Loucy (cell line): ENCODE data around the gene DDIT4.
"Not testable (repeated sequence)": the region's sequence is repeated elsewhere in the genome, so short reads cannot be mapped to it uniquely, and the experiment has no call there.

Experiments used
- H2AFZ ChIP-seq: fragments of 200-600 bp; sonication (generic); 2 replicates; pipeline ENCODE4 v1.6.0; 2016; ENCODE audit warnings: antibody characterized with exemption, mild to moderate bottlenecking, low read length, moderate library complexity
- H3F3A ChIP-seq: fragments of 200-600 bp; 2 replicates; pipeline ENCODE4 v1.6.0; 2016; ENCODE audit warnings: antibody characterized with exemption, low read depth, mild to moderate bottlenecking
- H3K27me3 ChIP-seq: fragments of 200-600 bp; sonication (generic); 2 replicates; pipeline ENCODE4 v1.6.1; 2014; ENCODE audit warnings: low read length, mild to moderate bottlenecking; ENCODE audit not compliant: insufficient read depth, poor library complexity, severe bottlenecking
- H3K36me3 ChIP-seq: fragments of 200-600 bp; sonication (generic); 2 replicates; pipeline ENCODE4 v1.6.1; 2016; ENCODE audit warnings: low read length; ENCODE audit not compliant: insufficient read depth
- H3K4me1 ChIP-seq: fragments of 200-600 bp; sonication (generic); 2 replicates; pipeline ENCODE4 v1.5.1; 2014; ENCODE audit warnings: low read length, mild to moderate bottlenecking; ENCODE audit not compliant: insufficient read depth, poor library complexity, severe bottlenecking
- H3K4me2 ChIP-seq: fragments of 200-600 bp; sonication (generic); 2 replicates; pipeline ENCODE4 v1.6.0; 2014; ENCODE audit warnings: antibody characterized with exemption, low read length, low read depth, mild to moderate bottlenecking; ENCODE audit not compliant: poor library complexity, severe bottlenecking
- H3K4me3 ChIP-seq: fragments of 200-600 bp; sonication (generic); 2 replicates; pipeline ENCODE4 v1.5.1; 2014; ENCODE audit warnings: low read length, mild to moderate bottlenecking, mixed read lengths; ENCODE audit not compliant: poor library complexity, severe bottlenecking
- H3K79me2 ChIP-seq: fragments of 200-600 bp; sonication (generic); 2 replicates; pipeline ENCODE4 v1.6.1; 2014; ENCODE audit warnings: low read length; ENCODE audit not compliant: insufficient read depth
- H3K9ac ChIP-seq: fragments of 200-600 bp; sonication (generic); 2 replicates; pipeline ENCODE4 v1.6.0; 2014; ENCODE audit warnings: mild to moderate bottlenecking, low read depth, low read length, moderate library complexity; ENCODE audit not compliant: poor library complexity, severe bottlenecking
- H3K9me2 ChIP-seq: fragments of 200-600 bp; sonication (generic); replicated peaks from 2 replicates; pipeline ENCODE4 v1.6.1; 2016; ENCODE audit warnings: low read depth, low read length, mixed read lengths
- H3K9me3 ChIP-seq: fragments of 200-600 bp; sonication (generic); 2 replicates; pipeline ENCODE4 v1.6.1; 2014; ENCODE audit warnings: mild to moderate bottlenecking, antibody characterized with exemption, low read length, low read depth; ENCODE audit not compliant: insufficient read depth
- H4K20me1 ChIP-seq: fragments of 200-600 bp; sonication (generic); 2 replicates; pipeline ENCODE4 v1.6.0; 2014; ENCODE audit warnings: antibody characterized with exemption, low read length, mild to moderate bottlenecking; ENCODE audit not compliant: insufficient read depth, poor library complexity, severe bottlenecking
- CTCF ChIP-seq: fragments of 200-600 bp; sonication (generic); conservative IDR thresholded peaks from 2 replicates; pipeline ENCODE4 v1.5.1; 2014; ENCODE audit warnings: mild to moderate bottlenecking, antibody characterized with exemption, low read length
- EZH2phosphoT487 ChIP-seq: fragments of 200-600 bp; IDR thresholded peaks from 2 replicates; pipeline ENCODE4 v1.6.1; 2018; ENCODE audit warnings: antibody characterized with exemption, mild to moderate bottlenecking, moderate library complexity, borderline replicate concordance

The DDIT4 gene

GRCh38 chr10:72265990-72266865 is 7.5 kb upstream of the DDIT4 start:
- Histone ChIP-seq H3K4me1 (peaks cover 61% of the 10 kb centered on the region), H3K27me3 (no peaks in the 10 kb centered on the region), H2AFZ (no peak overlapping the region), H3K9ac (no peak overlapping the region), H3K9me2 (no peaks in the 10 kb centered on the region), H3K36me3 (no peaks in the 10 kb centered on the region), H3F3A (peaks cover 5% of the 10 kb centered on the region; the same call in 1 of the 2 replicates), H3K4me2 (no peak overlapping the region), H3K9me3 (no peaks in the 10 kb centered on the region), H3K4me3 (no peak overlapping the region), H4K20me1 (no peaks in the 10 kb centered on the region), H3K79me2 (peaks cover 7% of the 10 kb centered on the region; the same call in 1 of the 2 replicates)
- TF ChIP-seq EZH2phosphoT487 = no peak
- TF ChIP-seq CTCF = no peak

- no peak overlapping the region for H2AFZ ChIP-seq
- no peaks in the 10 kb centered on the region for H3K9me2 ChIP-seq
- no peaks in the 10 kb centered on the region for H3K27me3 ChIP-seq
- peaks cover 14% of the 10 kb centered on the region; the same call in 1 of the 2 replicates for H3K79me2 ChIP-seq
- no peaks in the 10 kb centered on the region for H4K20me1 ChIP-seq
- H3K36me3 ChIP-seq = no peaks in the 10 kb centered on the region
- H3K9ac ChIP-seq = no peak overlapping the region
- peaks cover 56% of the 10 kb centered on the region for H3K4me1 ChIP-seq
- H3K9me3 ChIP-seq = no peaks in the 10 kb centered on the region
- H3F3A ChIP-seq = no peaks in the 10 kb centered on the region
- no peak overlapping the region for H3K4me2 ChIP-seq
- no peak overlapping the region for H3K4me3 ChIP-seq
- no peak for TF ChIP-seq CTCF
- TF ChIP-seq EZH2phosphoT487 = no peak
Observed at GRCh38 chr10:72267381-72267780, 6.3 kb upstream of the DDIT4 start.

- Histone ChIP-seq H3K4me3 (no peak overlapping the region), H3F3A (no peaks in the 10 kb centered on the region), H3K9ac (no peak overlapping the region)
Observed at GRCh38 chr10:72267819-72268399, 5.8 kb upstream of the DDIT4 start.

GRCh38 chr10:72268475-72269200 is 5.1 kb upstream of the DDIT4 start:
- not testable (repeated sequence) for H3K27me3 ChIP-seq, H3K9me3 ChIP-seq, H3K36me3 ChIP-seq, H3K4me2 ChIP-seq, H2AFZ ChIP-seq, H3K9me2 ChIP-seq, H3K9ac ChIP-seq, H3F3A ChIP-seq, H4K20me1 ChIP-seq, H3K4me3 ChIP-seq
- peaks cover 47% of the 10 kb centered on the region for H3K4me1 ChIP-seq
- peaks cover 19% of the 10 kb centered on the region; the same call in 1 of the 2 replicates for H3K79me2 ChIP-seq

More at GRCh38 chr10:72267819-72268399, 5.8 kb upstream of the DDIT4 start:
- Histone ChIP-seq H3K9me3 (no peaks in the 10 kb centered on the region), H2AFZ (no peak overlapping the region), H3K9me2 (no peaks in the 10 kb centered on the region), H3K4me1 (peaks cover 54% of the 10 kb centered on the region), H3K79me2 (peaks cover 14% of the 10 kb centered on the region; the same call in 1 of the 2 replicates), H3K36me3 (no peaks in the 10 kb centered on the region), H4K20me1 (no peaks in the 10 kb centered on the region), H3K27me3 (no peaks in the 10 kb centered on the region), H3K4me2 (no peak overlapping the region)
- TF ChIP-seq EZH2phosphoT487 (no peak), CTCF (no peak)
